Progenitor cell of endocrine pancreas (in vitro differentiated cells): ENCODE results near the gene KRTAP10-11. TPM values are rescaled to one million over a fixed set of nuclear protein-coding genes. Genes with fewer than 3 reads are reported as not detected.
"Not testable (repeated sequence)": the region's sequence is repeated elsewhere in the genome, so short reads cannot be mapped to it uniquely, and the experiment has no call there.

ENCODE experiments used
- DNase-seq: peaks from one replicate; pipeline ENCODE4 v3.0.0; 2021; ENCODE audit warnings: low spot score; ENCODE audit not compliant: unreplicated experiment
- H3K27ac Mint-ChIP-seq: 2 replicates; pipeline ENCODE4 v1.8.0; 2021; ENCODE audit warnings: mild to moderate bottlenecking, moderate library complexity, mixed read lengths
- H3K27me3 Mint-ChIP-seq: 2 replicates; pipeline ENCODE4 v1.8.0; 2021; ENCODE audit warnings: mixed read lengths
- H3K36me3 Mint-ChIP-seq: 2 replicates; pipeline ENCODE4 v1.8.0; 2022; ENCODE audit warnings: mixed read lengths; ENCODE audit not compliant: insufficient read depth
- H3K4me1 Mint-ChIP-seq: 2 replicates; pipeline ENCODE4 v1.8.0; 2021; ENCODE audit warnings: low read depth, mixed read lengths
- H3K4me3 Mint-ChIP-seq: 2 replicates; pipeline ENCODE4 v1.8.0; 2021; ENCODE audit warnings: low read depth, mild to moderate bottlenecking, moderate library complexity, mixed read lengths
- H3K9me3 Mint-ChIP-seq: 2 replicates; pipeline ENCODE4 v1.8.0; 2021; ENCODE audit warnings: low read depth, mixed read lengths
- CTCF ChIP-seq: fragments of 200-600 bp; sonication (generic); IDR thresholded peaks from one replicate; pipeline ENCODE4 v1.5.0; 2021; ENCODE audit warnings: antibody characterized with exemption, mild to moderate bottlenecking; ENCODE audit not compliant: unreplicated experiment
- total RNA-seq: library from RNA; stranded (reverse); gene quantifications from 2 replicates; pipeline ENCODE4 v1.2.1, GENCODE V29; 2021

KRTAP10-11 gene
- total RNA-seq, 1 donor from 2014 or later, result not detected

- DNase-seq, result no peak
- no peak overlapping the region for H3K4me3 Mint-ChIP-seq
Observed at GRCh38 chr21:44658913-44659595, 12.8 kb downstream of the KRTAP10-11 start.

DNA sequence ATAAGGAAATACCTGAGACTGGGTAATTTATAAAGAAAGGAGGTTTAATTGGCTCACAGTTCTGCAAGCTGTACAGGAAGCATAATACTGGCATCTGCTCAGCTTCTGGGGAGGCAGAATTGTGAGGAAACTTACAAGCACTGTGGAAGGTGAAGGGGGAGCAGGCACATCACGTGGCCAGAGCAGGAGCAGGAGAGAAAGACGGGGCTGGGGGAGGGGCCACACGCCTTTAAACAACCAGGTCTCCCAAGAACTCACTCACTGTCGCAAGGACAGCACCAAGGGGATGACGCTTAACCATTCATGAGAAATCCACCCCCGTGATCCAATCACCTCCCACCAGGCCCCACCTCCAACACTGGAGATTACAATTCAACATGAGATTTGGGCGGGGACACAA lies 15.4 kb downstream of the KRTAP10-11 start:
- DNase-seq, H3K9me3 Mint-ChIP-seq, H3K4me1 Mint-ChIP-seq, H3K36me3 Mint-ChIP-seq, H3K27me3 Mint-ChIP-seq, H3K27ac Mint-ChIP-seq, H3K4me3 Mint-ChIP-seq: not testable (repeated sequence)

More at GRCh38 chr21:44658913-44659595, 12.8 kb downstream of the KRTAP10-11 start:
- TF ChIP-seq CTCF, result no peak
- H3K36me3 Mint-ChIP-seq, result no peaks in the 10 kb centered on the region
- H3K27me3 Mint-ChIP-seq, result peaks cover 5% of the 10 kb centered on the region
- H3K4me1 Mint-ChIP-seq, result no peaks in the 10 kb centered on the region
- H3K27ac Mint-ChIP-seq, result no peak overlapping the region
- peaks cover 15% of the 10 kb centered on the region for H3K9me3 Mint-ChIP-seq

GRCh38 chr21:44664691-44665090 lies 18.5 kb downstream of the KRTAP10-11 start:
- Mint-ChIP-seq H3K9me3 (peaks cover 9% of the 10 kb centered on the region), H3K4me1 (no peaks in the 10 kb centered on the region)

DNA sequence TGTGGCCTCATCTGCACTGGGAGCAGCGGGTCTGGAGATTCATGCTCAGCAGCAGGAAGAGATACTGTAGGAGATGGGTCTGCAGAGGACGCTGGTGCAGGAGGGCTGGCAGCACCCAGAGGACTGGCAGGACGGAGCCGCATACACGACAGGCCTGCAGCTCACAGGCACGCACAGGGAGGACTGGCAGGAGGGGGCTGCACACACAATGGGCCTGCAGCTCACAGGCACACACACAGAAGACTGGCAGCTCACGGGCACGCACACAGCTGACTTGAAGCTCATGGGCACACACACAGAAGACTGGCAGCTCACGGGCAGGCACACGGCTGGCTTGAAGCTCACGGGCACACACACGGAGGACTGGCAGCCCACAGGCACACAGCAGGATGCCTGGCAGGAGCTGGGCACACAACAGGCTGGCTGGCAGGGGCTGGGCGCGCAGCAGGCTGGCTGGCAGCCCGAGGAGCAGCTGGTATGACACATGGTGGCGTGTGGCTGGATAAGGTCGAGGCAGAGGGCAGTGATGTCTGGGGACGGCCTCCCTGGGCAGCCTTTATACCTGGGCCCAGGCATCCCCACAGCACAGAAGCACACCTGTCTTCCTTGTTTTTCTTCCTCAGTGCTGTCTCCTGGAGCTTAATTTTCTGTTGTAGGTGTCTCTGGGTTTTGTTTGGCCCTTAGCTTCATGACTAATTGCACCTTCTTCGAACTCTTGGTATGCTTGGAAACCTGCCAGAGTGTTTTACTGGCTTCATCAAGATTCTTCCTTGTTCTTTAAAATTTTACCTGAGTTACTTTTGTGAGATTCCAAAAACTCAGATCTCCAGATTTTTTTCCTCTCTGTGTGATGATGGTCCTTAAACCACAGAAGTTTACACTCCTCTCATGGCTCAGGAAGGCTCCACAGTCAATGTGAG lies 20.4 kb downstream of the KRTAP10-11 start, which contains the start of gene KRTAP12-2:
KRTAP12-2 (minus strand) TSS at position 527 of the 920 bp plus-strand sequence; CDS start at position 486, 41 bp downstream.
- no peak for DNase-seq

More at GRCh38 chr21:44664691-44665090, 18.5 kb downstream of the KRTAP10-11 start:
- no peaks in the 10 kb centered on the region for H3K36me3 Mint-ChIP-seq
- H3K27me3 Mint-ChIP-seq, result peaks cover 4% of the 10 kb centered on the region
- DNase-seq, result no peak
- TF ChIP-seq CTCF, result no peak
- H3K4me3 Mint-ChIP-seq, result no peak overlapping the region
- H3K27ac Mint-ChIP-seq, result no peak overlapping the region

DNA sequence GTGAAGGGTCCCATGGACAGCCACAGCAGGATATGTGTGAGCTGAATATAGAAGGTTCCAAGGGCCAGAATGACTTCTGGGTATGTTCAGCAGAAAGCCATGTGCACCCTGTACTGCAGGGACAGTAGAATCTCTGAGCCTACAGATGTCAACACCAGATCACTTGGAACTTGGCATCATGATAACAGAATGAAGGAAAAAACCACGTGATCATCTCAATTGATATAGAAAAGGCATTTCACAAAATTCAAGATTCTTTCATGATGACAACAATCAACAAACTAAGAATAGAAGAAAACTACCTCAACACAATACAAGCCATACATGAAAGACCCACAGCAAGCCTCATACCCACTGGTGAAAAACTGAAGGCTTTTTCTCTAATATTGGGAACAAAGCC lies 21.4 kb downstream of the KRTAP10-11 start:
- Mint-ChIP-seq H3K36me3 (no peaks in the 10 kb centered on the region), H3K4me1 (no peaks in the 10 kb centered on the region), H3K27ac (no peak overlapping the region), H3K4me3 (no peak overlapping the region), H3K9me3 (peaks cover 18% of the 10 kb centered on the region), H3K27me3 (peaks cover 4% of the 10 kb centered on the region)
- no peak for TF ChIP-seq CTCF
- DNase-seq, result no peak

More for the DNA sequence above, 20.4 kb downstream of the KRTAP10-11 start, which contains the start of gene KRTAP12-2:
- Mint-ChIP-seq H3K27me3 (peaks cover 4% of the 10 kb centered on the region), H3K4me1 (no peaks in the 10 kb centered on the region), H3K27ac (no peak within 1 kb of the TSS), H3K36me3 (no peaks in the 10 kb centered on the region), H3K4me3 (no peak within 1 kb of the TSS), H3K9me3 (peaks cover 18% of the 10 kb centered on the region)
- no peak for TF ChIP-seq CTCF
